Measurements from ENCODE around the gene GASK1A. TPM values are rescaled to one million over a fixed set of nuclear protein-coding genes. Genes with fewer than 3 reads are reported as not detected.

Gene GASK1A
- total and polyA plus RNA-seq, 2 donors (not counting 3 experiments of a cell fraction or from before 2014, with no cell fraction given) = 0.04 TPM; not detected in 1

DNA sequence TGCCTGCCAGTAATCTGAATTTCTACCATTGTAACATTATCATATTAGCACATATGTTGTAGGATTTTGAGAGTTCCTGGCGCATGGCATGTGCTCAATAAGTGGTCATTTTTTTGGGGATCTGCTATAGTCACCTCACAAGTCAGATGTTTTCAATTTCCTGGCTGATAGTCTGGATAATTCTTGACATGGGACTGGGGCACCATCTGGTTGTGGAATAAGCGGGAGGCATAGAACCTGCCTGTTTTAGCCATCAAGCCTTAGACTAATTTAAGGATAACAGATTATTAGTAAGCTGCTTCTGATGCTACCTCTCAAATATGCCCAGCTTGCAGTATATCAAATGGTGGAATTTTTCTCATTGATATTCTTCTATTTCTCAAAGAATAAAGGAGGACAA is 39.1 kb downstream of the GASK1A start:
- Histone ChIP-seq H4K20me1 (replicated peaks; ENCODE audit: control insufficient read depth, extremely low read depth, insufficient read depth, low read length) (no peaks in the 10 kb centered on the region), H3K4me2 (ENCODE audit: insufficient read depth, low read length) (no peak overlapping the region), H3K79me2 (ENCODE audit: control insufficient read depth, insufficient read depth, low read length) (no peaks in the 10 kb centered on the region), H3K4me1 (ENCODE audit: control insufficient read depth, extremely low read depth, insufficient read depth, low read length) (no peaks in the 10 kb centered on the region), H3K9ac (replicated peaks; ENCODE audit: extremely low read depth, insufficient read depth, low read length) (no peak overlapping the region), H3K27ac (ENCODE audit: insufficient read depth, low read depth, low read length) (no peak overlapping the region), H3K4me3 (replicated peaks in 1 of 3; ENCODE audit: insufficient read depth in 1 of 3, low read depth in 1 of 3, low read length in 3 of 3) (no peak overlapping the region), H3K9me1 (replicated peaks; ENCODE audit: control insufficient read depth, extremely low read depth, insufficient read depth, low read length) (no peaks in the 10 kb centered on the region), H3K27me3 (ENCODE audit: control insufficient read depth in 2 of 2, insufficient read depth in 2 of 2, low read length in 2 of 2) (no peaks in the 10 kb centered on the region), H3K9me3 (replicated peaks; ENCODE audit: control insufficient read depth, insufficient read depth, low read length) (no peaks in the 10 kb centered on the region), H2AFZ (ENCODE audit: low read depth, low read length) (no peak overlapping the region), H3K36me3 (ENCODE audit: control insufficient read depth in 2 of 2, extremely low read depth in 1 of 2, insufficient read depth in 2 of 2, low read length in 2 of 2) (no peaks in the 10 kb centered on the region)
- dilution Hi-C loops (cut with MboI; ENCODE audit: extremely low pct_ligation_motif_present, low sequenced_read_pairs) (no loop called here), intact Hi-C loops (cut with micrococcal nuclease) (no loop called here)
- ChIA-PET POLR2A (no interaction called here), CTCF (no interaction called here)
- TF ChIP-seq, protein P1, sequence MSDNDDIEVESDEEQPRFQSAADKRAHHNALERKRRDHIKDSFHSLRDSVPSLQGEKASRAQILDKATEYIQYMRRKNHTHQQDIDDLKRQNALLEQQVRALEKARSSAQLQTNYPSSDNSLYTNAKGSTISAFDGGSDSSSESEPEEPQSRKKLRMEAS (IDR thresholded peaks at IDR 0.05; ENCODE audit: insufficient read depth, insufficient read length) = no peak
- TF ChIP-seq GATA2 (IDR thresholded peaks at IDR 0.05; ENCODE audit: insufficient read depth, insufficient read length, low read depth, low read length) = no peak
- TF ChIP-seq, protein P2, sequence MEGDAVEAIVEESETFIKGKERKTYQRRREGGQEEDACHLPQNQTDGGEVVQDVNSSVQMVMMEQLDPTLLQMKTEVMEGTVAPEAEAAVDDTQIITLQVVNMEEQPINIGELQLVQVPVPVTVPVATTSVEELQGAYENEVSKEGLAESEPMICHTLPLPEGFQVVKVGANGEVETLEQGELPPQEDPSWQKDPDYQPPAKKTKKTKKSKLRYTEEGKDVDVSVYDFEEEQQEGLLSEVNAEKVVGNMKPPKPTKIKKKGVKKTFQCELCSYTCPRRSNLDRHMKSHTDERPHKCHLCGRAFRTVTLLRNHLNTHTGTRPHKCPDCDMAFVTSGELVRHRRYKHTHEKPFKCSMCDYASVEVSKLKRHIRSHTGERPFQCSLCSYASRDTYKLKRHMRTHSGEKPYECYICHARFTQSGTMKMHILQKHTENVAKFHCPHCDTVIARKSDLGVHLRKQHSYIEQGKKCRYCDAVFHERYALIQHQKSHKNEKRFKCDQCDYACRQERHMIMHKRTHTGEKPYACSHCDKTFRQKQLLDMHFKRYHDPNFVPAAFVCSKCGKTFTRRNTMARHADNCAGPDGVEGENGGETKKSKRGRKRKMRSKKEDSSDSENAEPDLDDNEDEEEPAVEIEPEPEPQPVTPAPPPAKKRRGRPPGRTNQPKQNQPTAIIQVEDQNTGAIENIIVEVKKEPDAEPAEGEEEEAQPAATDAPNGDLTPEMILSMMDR (IDR thresholded peaks at IDR 0.05; ENCODE audit: extremely low read depth in 1 of 2, insufficient read depth in 1 of 2, low read depth in 1 of 2, low read length in 2 of 2) = no peak
- TF ChIP-seq JUN (IDR thresholded peaks at IDR 0.05; ENCODE audit: borderline replicate concordance, insufficient read depth, insufficient read length, low read depth) = no peak
- no peak for TF ChIP-seq POLR2A (IDR thresholded peaks at IDR 0.05; ENCODE audit: low read depth, low read length)
- TF ChIP-seq EZH2 (IDR thresholded peaks at IDR 0.05; ENCODE audit: borderline replicate concordance, low read depth, low read length, severe bottlenecking) = no peak
- TF ChIP-seq FOS (IDR thresholded peaks at IDR 0.05; ENCODE audit: borderline replicate concordance, insufficient read depth, low read length) = no peak
- no peak for TF ChIP-seq POLR2AphosphoS5 (IDR thresholded peaks at IDR 0.05; ENCODE audit: insufficient read depth, low read depth, low read length)
- TF ChIP-seq MYC (IDR thresholded peaks at IDR 0.05; ENCODE audit: low read depth, low read length) = no peak
- no TSS peak for BruUV-seq (replicated peaks)
- DNase-seq (ENCODE audit: low read depth, low spot score) (no peak), FAIRE-seq (no peak)

Data from endothelial cell of umbilical vein (primary cell).